Lung microvascular endothelial cell (primary cell): ENCODE data around the gene BAZ1B. TPM values are rescaled to one million over a fixed set of nuclear protein-coding genes. Genes with fewer than 3 reads are reported as not detected.
A peak's percentile ranks its signal among the peaks of the same experiment; 100 is the strongest.
"Not testable (repeated sequence)": the region's sequence is repeated elsewhere in the genome, so short reads cannot be mapped to it uniquely, and the experiment has no call there.

ENCODE experiments used
- DNase-seq, 2 donors: peaks; one replicate each; pipeline versions ENCODE4 v3.0.0 to v3.0.0-alpha.2; 2010; ENCODE audit warnings: low read depth in 2 of 2
- total RNA-seq: library from RNA; depleted of rRNA; stranded (reverse); fragments of >200 nt; gene quantifications from 2 replicates; pipeline ENCODE4 v1.2.1, GENCODE V29; 2014

Gene BAZ1B
- total RNA-seq, 1 donor from 2014 or later = 34.1 TPM

GRCh38 chr7:73544678-73545077, 22.6 kb upstream of the BAZ1B start:
- DNase-seq = no peak

GRCh38 chr7:73541722-73542121, 19.6 kb upstream of the BAZ1B start:
- no peak for DNase-seq

- no peak for DNase-seq
Measured at GRCh38 chr7:73539709-73540108, 17.6 kb upstream of the BAZ1B start.

DNA sequence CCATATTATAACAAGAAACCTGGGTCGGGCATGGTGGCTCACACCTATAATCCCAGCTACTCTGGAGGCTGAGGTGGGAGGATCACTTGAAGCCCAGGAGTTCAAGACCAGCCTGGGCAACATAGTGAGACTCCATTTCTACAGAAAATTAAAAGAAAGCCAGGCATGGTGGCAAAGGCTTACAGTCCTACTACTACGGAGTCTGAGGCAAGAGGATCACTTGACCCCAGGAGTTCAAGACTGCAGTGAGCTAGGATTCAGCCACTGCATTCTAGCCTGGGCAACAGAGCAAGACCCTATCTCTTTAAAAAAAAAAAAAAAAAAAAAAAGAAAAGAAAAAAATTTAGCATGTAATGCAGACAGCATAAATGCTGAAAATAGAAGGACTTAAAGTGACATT, 16.4 kb upstream of the BAZ1B start:
- DNase-seq = not testable (repeated sequence)

GRCh38 chr7:73537051-73537450, 15.0 kb upstream of the BAZ1B start:
- no peak for DNase-seq

- DNase-seq = no peak
Measured at GRCh38 chr7:73536479-73536878, 14.4 kb upstream of the BAZ1B start.

- DNase-seq = not testable (repeated sequence)
Measured at GRCh38 chr7:73535918-73536317, 13.8 kb upstream of the BAZ1B start.

DNA sequence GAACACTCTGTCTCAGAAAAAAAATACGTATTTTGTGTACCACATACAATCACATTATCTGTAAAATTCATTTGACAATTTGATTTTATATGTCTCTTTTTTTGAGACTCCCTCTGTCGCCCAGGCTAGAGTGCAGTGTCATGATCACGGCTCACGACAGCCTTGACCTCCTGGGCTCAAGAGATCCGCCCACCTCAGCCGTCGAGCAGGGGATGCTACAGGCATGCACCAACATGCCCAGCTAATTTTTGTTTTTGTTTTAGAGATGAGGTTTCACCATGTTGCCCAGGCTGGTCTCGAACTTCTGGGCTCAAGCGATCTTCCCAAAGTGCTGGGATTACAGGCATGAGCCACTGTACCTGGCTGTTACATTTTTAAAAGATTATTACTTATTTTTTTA, 11.6 kb upstream of the BAZ1B start:
- no peak for DNase-seq

DNA sequence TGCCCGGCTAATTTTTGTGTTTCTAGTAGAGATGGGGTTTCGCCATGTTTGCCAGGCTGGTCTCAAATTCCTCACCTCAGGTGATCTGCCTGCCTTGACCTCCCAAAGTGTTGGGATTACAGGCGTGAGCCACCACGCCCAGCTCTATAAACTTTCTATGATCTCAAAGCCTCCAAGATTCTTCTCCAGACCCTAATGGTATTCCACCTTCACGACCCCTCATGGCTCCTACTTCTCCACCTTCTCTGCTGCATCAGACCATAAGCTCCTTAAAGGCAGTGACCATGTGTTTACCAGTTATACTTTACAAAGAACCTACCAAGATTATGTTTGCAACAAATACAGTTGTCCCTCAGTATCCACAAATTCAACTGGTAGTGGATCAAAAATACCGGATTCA, 10.1 kb upstream of the BAZ1B start:
- DNase-seq = no peak

- no peak for DNase-seq
Measured at GRCh38 chr7:73530800-73531199, 8.7 kb upstream of the BAZ1B start.

- peak; percentile 43 to 50 for DNase-seq
Measured at GRCh38 chr7:73526896-73527821, 5.1 kb upstream of the BAZ1B start.

GRCh38 chr7:73526158-73526494, 4.0 kb upstream of the BAZ1B start:
- not testable (repeated sequence) for DNase-seq

DNA sequence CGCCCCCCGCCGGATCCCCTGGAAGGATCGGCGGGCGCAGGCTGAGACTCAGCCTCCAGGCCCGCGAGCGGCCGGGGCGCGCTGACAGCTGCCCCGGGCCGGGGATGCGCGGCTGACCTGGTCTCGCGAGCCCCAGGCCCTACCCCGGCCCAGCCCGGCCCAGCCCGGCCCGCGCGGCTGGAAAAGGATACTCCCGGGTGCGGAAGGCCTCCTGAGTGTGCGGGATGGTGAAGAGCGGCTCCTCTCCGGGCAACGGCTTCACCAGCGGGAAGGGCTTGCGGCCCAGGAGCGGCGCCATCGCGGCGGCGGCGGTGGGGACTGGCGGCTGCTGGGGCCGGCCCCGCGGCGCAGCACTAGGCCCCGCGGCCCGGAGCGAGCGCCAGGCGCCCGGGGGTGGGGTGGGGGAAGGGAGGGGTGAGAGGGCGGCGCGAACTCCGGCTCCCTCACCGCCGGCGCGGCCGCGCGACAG, 423 bp downstream of the BAZ1B start:
- peak; percentile 49 to 61 for DNase-seq

GRCh38 chr7:73520673-73521635, 1.1 kb downstream of the BAZ1B start:
- DNase-seq = peak; percentile 5 to 32

DNA sequence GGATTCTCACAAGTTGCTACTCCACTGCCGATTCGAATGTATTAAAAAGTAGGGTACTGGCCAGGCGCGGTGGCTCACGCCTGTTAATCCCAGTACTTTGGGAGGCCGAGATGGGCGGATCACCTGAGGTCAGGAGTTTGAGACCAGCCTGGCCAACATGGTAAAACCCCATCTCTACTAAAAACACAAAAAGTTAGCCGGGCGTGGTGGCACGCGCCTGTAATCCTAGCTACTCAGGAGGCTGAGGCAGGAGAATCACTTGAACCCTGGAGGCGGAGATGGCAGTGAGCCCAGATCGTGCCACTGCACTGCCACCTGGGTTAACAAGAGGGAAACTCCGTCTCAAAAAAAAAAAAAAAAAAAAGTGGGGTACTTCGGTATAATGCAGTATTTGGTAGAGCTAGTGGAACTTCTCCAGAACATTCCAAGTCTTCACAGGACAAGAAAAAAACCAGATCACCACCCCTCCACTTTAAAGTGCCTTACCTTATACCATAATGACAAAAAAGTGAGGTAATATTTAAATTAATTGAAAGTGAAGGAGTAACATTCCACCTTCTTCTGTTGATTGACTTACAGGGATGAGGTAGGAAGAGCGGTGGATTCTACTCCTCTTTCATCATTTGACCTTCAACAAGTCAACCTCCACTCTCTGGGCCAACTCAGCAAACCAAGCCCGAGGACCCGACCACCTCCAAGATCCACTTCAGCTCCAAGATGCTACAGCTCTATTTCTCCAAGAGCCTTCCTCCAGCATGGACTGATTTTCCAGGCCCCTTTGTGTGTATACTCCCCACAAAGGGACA, 2.0 kb downstream of the BAZ1B start:
- DNase-seq = peak in 1 of 2 donors; percentile 22

- DNase-seq = no peak
Measured at GRCh38 chr7:73518470-73518869, 3.6 kb downstream of the BAZ1B start.

- no peak for DNase-seq
Measured at GRCh38 chr7:73517241-73517995, 4.7 kb downstream of the BAZ1B start.

GRCh38 chr7:73515178-73515577, 6.9 kb downstream of the BAZ1B start:
- DNase-seq = no peak

- peak in 1 of 2 donors; percentile 7 for DNase-seq
Measured at GRCh38 chr7:73512018-73512780, 9.9 kb downstream of the BAZ1B start.

- no peak for DNase-seq
Measured at GRCh38 chr7:73509463-73509862, 12.6 kb downstream of the BAZ1B start.
